HUES64 (cell line): ENCODE results near the gene ARMH4.

Experiments
- H3K27ac ChIP-seq: 2 replicates; pipeline ENCODE4 v1.7.0; 2013; ENCODE audit warnings: low read depth, low read length, inconsistent platforms
- H3K27me3 ChIP-seq: 2 replicates; pipeline ENCODE4 v1.6.1; 2013; ENCODE audit warnings: mild to moderate bottlenecking, low read length; ENCODE audit not compliant: insufficient read depth
- H3K36me3 ChIP-seq: 2 replicates; pipeline ENCODE4 v1.6.1; 2013; ENCODE audit warnings: mild to moderate bottlenecking, low read length; ENCODE audit not compliant: insufficient read depth
- H3K4me1 ChIP-seq: 2 replicates; pipeline ENCODE4 v1.6.1; 2013; ENCODE audit warnings: mild to moderate bottlenecking, low read length, moderate library complexity; ENCODE audit not compliant: insufficient read depth
- H3K4me3 ChIP-seq: 2 replicates; pipeline ENCODE4 v1.5.1; 2013; ENCODE audit warnings: mild to moderate bottlenecking, low read length, moderate library complexity
- H3K9ac ChIP-seq: 2 replicates; pipeline ENCODE4 v1.6.1; 2013; ENCODE audit warnings: mild to moderate bottlenecking, low read depth, low read length
- H3K9me3 ChIP-seq: 2 replicates; pipeline ENCODE4 v1.6.1; 2013; ENCODE audit warnings: low read depth, low read length; ENCODE audit not compliant: insufficient read depth
- WGBS: fragments of 150-250, 120-280 bp; methylation state at CpG from one replicate; pipeline ENCODE4 v1.1.7; 2013; ENCODE audit warnings: missing lambda C conversion rate; 5-methylcytosine and 5-hydroxymethylcytosine counted together

Gene ARMH4

GRCh38 chr14:57960946-57961785 lies 190.8 kb downstream of the ARMH4 start:
- Histone ChIP-seq H3K9me3 (no peaks in the 10 kb centered on the region), H3K27me3 (no peaks in the 10 kb centered on the region), H3K4me1 (peaks cover 15% of the 10 kb centered on the region), H3K27ac (no peak overlapping the region), H3K36me3 (no peaks in the 10 kb centered on the region), H3K9ac (no peak overlapping the region), H3K4me3 (no peak overlapping the region)
- 91% methylated on average over 16 of the region's 16 CpGs for WGBS

- Histone ChIP-seq H3K27ac (no peak overlapping the region), H3K27me3 (no peaks in the 10 kb centered on the region), H3K9ac (no peak overlapping the region), H3K4me3 (no peak overlapping the region), H3K9me3 (no peaks in the 10 kb centered on the region), H3K36me3 (no peaks in the 10 kb centered on the region), H3K4me1 (peaks cover 6% of the 10 kb centered on the region)
- 94% methylated on average over 2 of the region's 2 CpGs for WGBS
Measured at GRCh38 chr14:57957441-57957840, 194.6 kb downstream of the ARMH4 start.
